Kidney tubule cell (primary cell): Measurements from ENCODE around the gene CDC40.
"Not testable (repeated sequence)": the region's sequence is repeated elsewhere in the genome, so short reads cannot be mapped to it uniquely, and the experiment has no call there.

Source experiments
- DNase-seq: peaks from one replicate; pipeline ENCODE4 v3.0.0-alpha.2; 2018; ENCODE audit warnings: low spot score

CDC40 gene

DNA sequence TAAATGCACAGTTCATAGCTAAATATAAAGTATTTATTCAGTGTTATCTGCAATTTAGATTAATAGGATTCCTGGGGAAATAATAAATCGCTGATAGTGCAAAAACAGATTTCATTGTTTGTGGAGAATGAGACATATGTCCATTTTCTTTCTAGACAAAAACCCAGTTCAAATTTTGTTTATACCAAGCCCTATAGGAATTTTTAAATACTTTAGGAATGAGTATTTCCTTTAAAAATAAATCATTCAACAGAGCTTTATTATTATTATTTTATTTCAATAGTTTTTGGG, 91.5 kb downstream of the CDC40 start:
- no peak for DNase-seq

DNA sequence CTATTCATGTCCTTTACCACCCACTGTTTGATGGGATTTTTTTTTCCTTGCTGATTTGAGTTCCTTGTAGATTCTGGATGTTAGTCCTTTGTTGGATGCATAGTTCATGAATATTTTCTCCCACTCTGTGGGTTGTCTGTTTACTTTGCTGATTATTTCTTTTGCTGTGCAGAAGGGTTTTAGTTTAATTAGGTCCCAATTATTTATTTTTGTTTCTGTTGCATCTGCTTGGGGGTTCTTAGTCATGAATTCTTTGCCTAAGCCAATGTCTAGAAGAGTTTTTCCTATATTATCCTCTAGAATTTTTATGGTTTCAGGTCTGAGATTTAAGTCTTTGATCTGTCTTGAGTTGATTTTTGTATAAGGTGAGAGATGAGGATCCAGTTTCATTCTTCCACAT, 92.6 kb downstream of the CDC40 start:
- DNase-seq = not testable (repeated sequence)

DNA sequence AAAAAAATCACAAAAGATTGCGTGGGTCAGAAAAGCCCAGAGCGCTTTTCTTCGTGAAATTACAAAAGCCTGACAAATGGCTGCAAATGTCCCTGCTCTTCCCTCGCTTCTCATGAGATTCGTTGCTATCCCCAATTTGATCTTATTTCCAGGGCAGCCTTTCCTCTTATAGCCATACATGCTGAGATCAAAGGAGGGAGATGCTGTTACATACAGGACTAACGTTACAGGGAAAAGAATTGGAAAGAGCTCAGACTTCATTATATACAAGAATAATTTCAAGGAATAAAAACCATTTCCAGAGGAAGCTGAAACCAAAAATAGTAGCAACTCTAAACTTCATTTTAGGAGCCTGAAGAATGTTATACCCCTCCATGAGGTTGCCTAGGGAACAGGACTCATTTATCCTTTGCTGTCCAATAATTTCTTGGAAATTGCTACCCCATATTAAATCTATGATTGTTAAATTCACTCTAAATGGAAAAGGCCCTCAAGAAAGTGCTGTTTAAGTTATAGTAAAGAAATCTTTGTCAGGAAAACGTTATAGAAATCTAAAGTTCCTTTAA, 97.0 kb downstream of the CDC40 start:
- DNase-seq = no peak
